GM19043 (cell line): ENCODE data around the gene CEP70.

Experiments
- ATAC-seq: cut with Tn5 transposase; IDR thresholded peaks from one replicate; pipeline ENCODE4 v1.9.1; 2021; ENCODE audit warnings: low read depth; ENCODE audit not compliant: unreplicated experiment

Gene CEP70

DNA sequence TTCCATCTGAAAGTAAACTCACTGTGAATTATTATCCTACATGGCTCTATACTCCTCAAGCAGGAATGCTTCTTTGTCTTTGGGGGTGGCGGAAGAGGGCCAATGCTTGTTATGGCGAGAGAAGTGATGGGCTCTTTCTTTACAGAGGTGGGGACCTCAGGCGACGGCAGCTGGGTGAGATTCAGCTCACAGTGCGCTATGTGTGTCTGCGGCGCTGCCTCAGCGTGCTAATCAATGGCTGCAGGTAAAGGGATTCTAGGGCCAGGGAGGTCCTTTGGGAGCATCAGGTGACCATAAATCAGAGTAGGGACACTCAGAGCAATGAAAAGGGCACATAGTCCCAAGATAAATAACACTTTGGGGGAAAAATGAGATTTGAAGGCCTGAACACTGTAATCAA, 120.7 kb downstream of the CEP70 start:
- ATAC-seq: no peak

GRCh38 chr3:138472141-138472825, 121.8 kb downstream of the CEP70 start:
- no peak for ATAC-seq

DNA sequence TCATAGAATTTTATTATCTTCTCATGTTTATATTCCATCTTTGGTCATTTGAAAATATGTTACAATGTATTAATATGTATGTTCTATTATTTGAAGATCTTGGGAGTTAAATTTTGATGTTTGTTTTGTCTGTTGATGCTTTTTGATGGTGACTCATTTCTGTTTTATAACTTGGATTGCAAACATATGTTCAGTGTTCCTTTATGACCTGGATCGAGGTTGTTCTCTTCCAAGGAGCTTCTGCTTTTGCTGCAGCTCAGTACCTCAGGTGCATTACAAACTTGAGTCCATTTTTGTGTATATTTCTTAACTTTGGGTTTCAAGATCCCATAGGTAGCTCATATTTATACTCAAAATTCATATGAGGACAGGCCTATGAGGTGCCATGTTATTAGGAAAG, 122.6 kb downstream of the CEP70 start:
- no peak for ATAC-seq

DNA sequence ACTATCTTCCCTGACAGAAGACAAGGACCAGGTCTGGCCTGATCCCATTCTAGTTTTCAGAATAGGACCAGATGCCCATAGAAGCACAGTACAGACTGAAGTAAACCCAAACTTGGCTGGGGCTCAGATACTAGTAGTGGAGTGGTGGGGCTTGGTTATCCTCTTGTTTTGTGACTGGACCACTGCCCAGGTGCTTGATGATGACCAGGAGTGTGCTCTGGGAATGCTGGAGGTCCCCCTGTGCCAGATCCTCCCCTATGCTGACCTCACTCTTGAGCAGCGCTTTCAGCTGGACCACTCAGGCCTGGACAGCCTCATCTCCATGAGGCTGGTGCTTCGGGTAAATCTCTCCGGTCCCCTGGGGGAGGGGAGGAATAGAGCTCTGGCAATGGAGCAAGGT, 123.4 kb downstream of the CEP70 start:
- no peak for ATAC-seq

GRCh38 chr3:138469874-138470273, 124.2 kb downstream of the CEP70 start:
- ATAC-seq: no peak

- ATAC-seq: no peak
Observed at GRCh38 chr3:138468886-138469285, 125.2 kb downstream of the CEP70 start.

DNA sequence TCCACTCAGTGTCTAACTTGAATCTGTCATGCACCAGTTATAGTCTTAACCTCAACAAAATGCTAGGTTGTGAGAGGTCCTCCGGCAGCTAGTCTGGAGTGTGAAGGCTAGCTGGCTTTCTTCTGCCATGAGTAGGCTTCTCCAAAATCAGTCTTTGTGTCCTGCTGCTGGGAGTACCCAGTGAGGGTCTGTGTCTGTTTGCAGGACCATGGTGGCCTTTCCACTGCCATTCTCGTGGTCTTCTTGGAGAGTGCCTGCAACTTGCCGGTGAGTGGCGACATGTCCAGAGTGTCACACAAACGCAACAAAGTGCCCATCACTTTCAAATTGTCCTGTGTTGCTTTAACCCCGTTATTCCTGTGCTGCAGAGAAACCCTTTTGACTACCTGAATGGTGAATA, 125.6 kb downstream of the CEP70 start:
- no peak for ATAC-seq

- ATAC-seq: no peak
Observed at GRCh38 chr3:138467931-138468330, 126.1 kb downstream of the CEP70 start.

- ATAC-seq: no peak
Observed at GRCh38 chr3:138465925-138466324, 128.1 kb downstream of the CEP70 start.

DNA sequence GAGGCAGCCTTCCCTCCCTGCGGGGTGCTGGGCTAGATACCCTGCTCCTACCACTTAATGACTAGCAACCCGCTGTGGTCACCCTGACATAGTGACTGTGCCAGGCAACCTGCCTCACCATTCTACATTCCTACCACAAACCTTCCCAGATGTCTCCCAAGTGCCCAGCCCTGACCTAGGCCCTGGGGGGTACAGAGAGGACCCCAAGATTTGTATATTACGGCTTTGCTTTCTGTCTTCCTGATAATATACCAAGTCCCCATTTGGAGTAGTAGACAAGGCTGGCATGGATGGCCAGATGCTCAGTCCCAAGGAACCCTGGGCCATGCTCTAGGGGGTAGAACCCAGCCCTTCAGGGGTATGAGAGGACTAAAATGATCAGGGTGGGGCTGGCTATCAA, 128.6 kb downstream of the CEP70 start:
- no peak for ATAC-seq

GRCh38 chr3:138464491-138464860, 129.6 kb downstream of the CEP70 start:
- ATAC-seq: no peak

GRCh38 chr3:138463724-138464490, 130.2 kb downstream of the CEP70 start:
- no peak for ATAC-seq

- no peak for ATAC-seq
Observed at GRCh38 chr3:138461896-138462295, 132.2 kb downstream of the CEP70 start.

GRCh38 chr3:138461246-138461645, 132.8 kb downstream of the CEP70 start:
- ATAC-seq: no peak

DNA sequence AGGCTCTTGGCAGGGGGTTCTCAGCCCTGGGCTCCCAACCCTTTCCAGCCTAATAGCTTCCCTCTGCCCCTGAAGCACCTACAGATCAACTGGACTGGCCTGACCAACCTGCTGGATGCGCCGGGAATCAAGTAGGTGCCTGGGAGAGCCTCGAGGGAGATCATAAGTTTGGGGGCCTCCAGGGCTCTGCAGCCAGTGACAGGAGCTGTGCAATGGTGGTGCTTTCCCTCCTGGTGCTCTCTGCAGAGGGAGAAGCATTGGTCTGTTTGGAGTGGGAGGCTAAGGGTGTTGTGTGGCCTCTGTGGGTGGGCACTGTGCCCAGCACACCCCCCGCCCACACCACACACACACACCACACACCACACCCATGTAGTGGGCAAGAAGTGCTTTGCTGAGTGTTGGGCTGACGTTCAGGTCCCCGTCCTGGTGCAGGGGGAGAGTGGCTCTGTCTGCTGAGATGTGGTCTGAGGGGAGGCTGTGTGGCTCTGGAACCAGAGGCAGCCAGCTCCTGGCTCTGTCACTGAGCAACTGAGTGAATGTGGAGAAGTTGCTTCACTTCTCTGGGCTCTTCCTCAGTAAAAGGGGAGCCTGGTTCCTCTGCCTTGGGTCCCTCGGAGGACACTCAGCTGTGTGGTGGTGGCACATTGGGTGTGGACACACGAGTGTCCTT, 133.4 kb downstream of the CEP70 start:
- ATAC-seq: no peak

GRCh38 chr3:138459619-138460535, 134.2 kb downstream of the CEP70 start:
- ATAC-seq: no peak

GRCh38 chr3:138458774-138459499, 135.1 kb downstream of the CEP70 start:
- ATAC-seq: no peak

DNA sequence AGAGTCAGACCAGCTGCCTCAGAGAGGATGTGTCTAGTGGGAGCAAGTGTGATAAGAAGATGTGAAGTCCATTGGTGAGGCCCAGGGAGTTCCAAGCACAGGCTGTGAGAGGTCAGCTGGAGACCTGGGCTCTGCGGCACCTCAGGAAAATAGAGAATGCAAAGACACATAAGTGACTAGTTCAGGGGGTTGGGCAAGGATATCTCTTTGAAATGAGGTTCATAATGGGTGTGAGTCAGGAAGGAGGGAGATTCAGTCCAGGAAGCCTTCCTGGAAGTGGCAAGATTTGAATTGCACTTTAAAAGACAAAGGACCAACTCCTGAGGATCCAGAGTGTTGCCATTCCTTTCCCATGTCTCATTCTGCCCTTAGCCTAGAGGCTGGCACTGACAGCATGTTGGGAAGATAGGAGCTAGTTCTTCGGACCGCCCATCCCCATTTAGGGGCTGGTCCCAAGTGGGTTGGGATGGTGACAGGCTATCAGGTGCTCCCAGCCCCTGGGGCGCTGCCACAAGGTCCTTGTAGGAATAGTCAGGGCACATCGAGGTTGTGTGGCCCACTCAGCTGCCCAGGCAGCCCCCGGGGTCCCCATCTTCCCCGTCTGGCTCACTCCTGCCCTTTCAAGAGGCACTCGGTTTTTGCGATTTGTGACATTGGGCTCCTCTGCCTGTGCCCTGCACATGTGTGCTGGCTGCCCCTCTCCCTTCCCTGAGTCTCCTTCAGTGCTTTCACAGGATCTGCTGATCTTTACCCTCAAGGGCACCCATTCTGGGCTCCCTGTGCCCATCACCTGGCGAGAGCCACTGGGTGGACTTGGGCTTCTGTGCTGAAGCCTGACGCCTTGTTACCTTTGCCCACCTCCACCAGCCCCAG, 136.0 kb downstream of the CEP70 start:
- ATAC-seq: no peak
